Sigmoid colon (tissue), 3 donors: ENCODE measurements around the gene TRIP13.

Source experiments
- POLR2A ChIP-seq, 2 donors: fragments of 450-650 bp; IDR thresholded peaks; one replicate each; pipeline ENCODE4 v1.6.1; 2016; ENCODE audit warnings: antibody characterized with exemption in 2 of 2, mild to moderate bottlenecking in 2 of 2, moderate library complexity in 2 of 2
- TF ChIP-seq, protein P1 (sequence below), 4 experiments: fragments of 450-650 bp in 3 of 4; fragments of 200-600 bp in 1 of 4; IDR thresholded peaks; one replicate each; pipeline ENCODE4 v1.5.1; 2016 to 2019; ENCODE audit warnings: antibody characterized with exemption in 4 of 4, mild to moderate bottlenecking in 3 of 4, moderate library complexity in 2 of 4

DNA sequence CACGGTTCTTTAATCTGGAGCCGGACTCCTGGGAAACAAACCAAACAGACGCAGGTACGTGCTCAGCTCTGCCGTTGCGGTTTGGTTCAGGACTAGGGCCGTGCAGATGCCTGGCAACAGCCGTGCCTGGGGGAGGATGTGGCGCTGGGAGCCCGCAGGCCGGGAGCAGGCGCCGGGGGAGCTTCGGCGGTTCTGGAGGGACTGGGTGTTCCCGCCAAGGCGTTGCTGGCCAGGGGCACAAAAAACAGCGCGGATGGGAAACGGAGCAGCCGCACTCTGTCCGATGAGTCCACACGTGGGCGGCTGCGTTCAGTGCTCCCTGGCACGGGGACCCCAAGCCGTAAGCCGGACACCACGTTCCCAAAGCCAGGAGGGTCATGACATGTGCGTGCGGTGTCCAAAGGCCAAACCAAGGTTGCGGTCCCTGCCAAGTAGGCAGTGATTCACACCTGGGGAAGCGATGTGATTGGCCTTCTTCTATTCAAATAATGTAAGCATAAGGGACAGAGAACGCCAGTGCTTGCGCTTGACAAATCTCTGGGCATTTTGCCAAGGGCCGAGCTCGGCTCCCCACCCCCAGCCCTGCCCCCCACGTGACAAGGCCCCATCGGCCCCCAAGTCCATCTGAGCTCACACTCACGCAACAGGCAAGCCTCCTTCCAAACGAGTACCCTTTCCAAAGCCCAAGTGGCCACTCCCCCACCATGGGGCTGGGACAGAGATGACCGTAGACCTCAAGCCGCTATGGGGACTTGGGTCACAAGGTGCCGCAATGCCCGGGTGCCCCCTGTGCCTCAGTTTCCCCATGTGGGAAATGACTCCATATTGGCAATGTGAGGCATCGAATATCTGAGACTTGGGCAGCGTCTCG lies 66.3 kb downstream of the TRIP13 start:
- no peak for TF ChIP-seq POLR2A (IDR thresholded peaks at IDR 0.05)
- TF ChIP-seq, protein P1, sequence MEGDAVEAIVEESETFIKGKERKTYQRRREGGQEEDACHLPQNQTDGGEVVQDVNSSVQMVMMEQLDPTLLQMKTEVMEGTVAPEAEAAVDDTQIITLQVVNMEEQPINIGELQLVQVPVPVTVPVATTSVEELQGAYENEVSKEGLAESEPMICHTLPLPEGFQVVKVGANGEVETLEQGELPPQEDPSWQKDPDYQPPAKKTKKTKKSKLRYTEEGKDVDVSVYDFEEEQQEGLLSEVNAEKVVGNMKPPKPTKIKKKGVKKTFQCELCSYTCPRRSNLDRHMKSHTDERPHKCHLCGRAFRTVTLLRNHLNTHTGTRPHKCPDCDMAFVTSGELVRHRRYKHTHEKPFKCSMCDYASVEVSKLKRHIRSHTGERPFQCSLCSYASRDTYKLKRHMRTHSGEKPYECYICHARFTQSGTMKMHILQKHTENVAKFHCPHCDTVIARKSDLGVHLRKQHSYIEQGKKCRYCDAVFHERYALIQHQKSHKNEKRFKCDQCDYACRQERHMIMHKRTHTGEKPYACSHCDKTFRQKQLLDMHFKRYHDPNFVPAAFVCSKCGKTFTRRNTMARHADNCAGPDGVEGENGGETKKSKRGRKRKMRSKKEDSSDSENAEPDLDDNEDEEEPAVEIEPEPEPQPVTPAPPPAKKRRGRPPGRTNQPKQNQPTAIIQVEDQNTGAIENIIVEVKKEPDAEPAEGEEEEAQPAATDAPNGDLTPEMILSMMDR (IDR thresholded peaks at IDR 0.05) = no peak
